ENCODE measurements around the gene TM7SF2. TPM values are rescaled to one million over a fixed set of nuclear protein-coding genes. Genes with fewer than 3 reads are reported as not detected.

TM7SF2 gene
- total and polyA plus RNA-seq, 2 donors (not counting 1 experiment from before 2014, with no cell fraction given), result 23.9 to 28.5 TPM

DNA sequence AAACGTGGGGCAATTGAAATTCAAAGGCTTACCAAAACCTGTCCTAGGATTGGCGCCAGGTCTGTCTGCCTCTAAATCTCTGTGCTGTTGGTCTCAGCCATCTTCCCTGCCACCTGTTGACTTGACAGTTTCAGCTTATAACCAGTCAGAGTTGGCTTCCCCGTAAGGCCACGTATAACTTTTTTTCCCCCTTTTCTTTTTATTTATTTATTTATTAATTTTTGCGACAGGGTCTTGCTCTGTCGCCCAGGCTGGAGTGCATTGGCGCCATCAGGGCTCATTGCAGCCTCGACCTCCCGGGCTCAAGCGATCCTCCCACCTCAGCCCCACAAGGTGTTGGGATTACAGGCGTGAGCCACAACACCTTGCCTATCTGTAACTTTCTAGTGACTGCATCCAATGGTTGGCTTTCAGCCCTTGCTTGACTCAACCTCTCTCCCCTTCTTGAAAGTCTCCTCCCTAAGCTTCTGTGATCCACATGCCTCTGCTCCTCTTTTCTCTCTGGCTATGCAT, 24.0 kb downstream of the TM7SF2 start:
- H3K27ac ChIP-seq (ENCODE audit: low read length in 2 of 2), result peak overlapping the region; percentile 98 to 99
- ChIA-PET POLR2A (interaction anchor here (0.6 to 8.8 kb wide), 8 partner anchors 16 to 363 kb away, joined by 3 to 160 read pairs (median 4); partner anchors contain the start of genes CAPN1, FAU, MALAT1 and MRPL49), CTCF (interaction anchor here (0.7 to 7.5 kb wide), 7 partner anchors 9 to 440 kb away, joined by 3 to 64 read pairs (median 17); partner anchors contain the start of genes CAPN1, EHBP1L1, FAU and MRPL49)
- H3K36me3 ChIP-seq (replicated peaks in 1 of 2; ENCODE audit: control extremely low read depth in 1 of 2, control insufficient read depth in 1 of 2, extremely low read depth in 1 of 2, insufficient read depth in 2 of 2, low read length in 1 of 2), result peaks cover 1 to 17% of the 10 kb centered on the region in 2 experiments
- H3K27me3 ChIP-seq (replicated peaks in 1 of 4; ENCODE audit: control extremely low read depth in 1 of 4, control insufficient read depth in 3 of 4, insufficient read depth in 4 of 4, low read length in 3 of 4), result no peaks in the 10 kb centered on the region
- peak overlapping the region; percentile 99 for H3K27ac Mint-ChIP-seq
- H3K4me2 ChIP-seq (replicated peaks; ENCODE audit: low read depth, low read length, poor library complexity, severe bottlenecking), result peak overlapping the region; percentile 89
- H3K4me1 ChIP-seq (ENCODE audit: control insufficient read depth in 2 of 2, insufficient read depth in 2 of 2, low read length in 2 of 2), result peaks cover 26 to 46% of the 10 kb centered on the region in 2 donors
- H3K4me3 ChIP-seq (ENCODE audit: control extremely low read depth in 1 of 5, extremely low read depth in 1 of 5, insufficient read depth in 1 of 5, low read depth in 2 of 5, low read length in 4 of 5), result peak overlapping the region; percentile 81 to 99 (median 96)
- peak overlapping the region; percentile 99 for H3K9ac ChIP-seq (ENCODE audit: low read length)
- 72% methylated on average over 8 of the region's 11 CpGs for WGBS (ENCODE audit: insufficient coverage)
- H3K4me3 Mint-ChIP-seq, result peak overlapping the region; percentile 97
- no peaks in the 10 kb centered on the region for H3K9me3 ChIP-seq (ENCODE audit: control extremely low read depth in 1 of 3, control insufficient read depth in 2 of 3, insufficient read depth in 1 of 3, low read length in 2 of 3)
- H2AFZ ChIP-seq (ENCODE audit: insufficient read depth, low read depth, low read length, poor library complexity, severe bottlenecking), result peak overlapping the region; percentile 71
- H3K9me3 Mint-ChIP-seq (ENCODE audit: insufficient read depth), result no peaks in the 10 kb centered on the region
- H3K27me3 Mint-ChIP-seq, result no peaks in the 10 kb centered on the region
- peaks cover 55% of the 10 kb centered on the region for H3K4me1 Mint-ChIP-seq
- no peak for DNase-seq
- ATAC-seq (ENCODE audit: low read depth), result no peak
- intact Hi-C loops (cut with micrococcal nuclease), result loop anchor here (5.0 kb wide), 1 partner anchor 333 kb away; the partner anchor contains the start of gene MAP4K2
- TF ChIP-seq EZH2 (IDR thresholded peaks at IDR 0.05; ENCODE audit: borderline replicate concordance, insufficient read depth, low read depth, low read length, poor library complexity, severe bottlenecking), result no peak
- TF ChIP-seq, protein P1, sequence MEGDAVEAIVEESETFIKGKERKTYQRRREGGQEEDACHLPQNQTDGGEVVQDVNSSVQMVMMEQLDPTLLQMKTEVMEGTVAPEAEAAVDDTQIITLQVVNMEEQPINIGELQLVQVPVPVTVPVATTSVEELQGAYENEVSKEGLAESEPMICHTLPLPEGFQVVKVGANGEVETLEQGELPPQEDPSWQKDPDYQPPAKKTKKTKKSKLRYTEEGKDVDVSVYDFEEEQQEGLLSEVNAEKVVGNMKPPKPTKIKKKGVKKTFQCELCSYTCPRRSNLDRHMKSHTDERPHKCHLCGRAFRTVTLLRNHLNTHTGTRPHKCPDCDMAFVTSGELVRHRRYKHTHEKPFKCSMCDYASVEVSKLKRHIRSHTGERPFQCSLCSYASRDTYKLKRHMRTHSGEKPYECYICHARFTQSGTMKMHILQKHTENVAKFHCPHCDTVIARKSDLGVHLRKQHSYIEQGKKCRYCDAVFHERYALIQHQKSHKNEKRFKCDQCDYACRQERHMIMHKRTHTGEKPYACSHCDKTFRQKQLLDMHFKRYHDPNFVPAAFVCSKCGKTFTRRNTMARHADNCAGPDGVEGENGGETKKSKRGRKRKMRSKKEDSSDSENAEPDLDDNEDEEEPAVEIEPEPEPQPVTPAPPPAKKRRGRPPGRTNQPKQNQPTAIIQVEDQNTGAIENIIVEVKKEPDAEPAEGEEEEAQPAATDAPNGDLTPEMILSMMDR (IDR thresholded peaks at IDR 0.05), result no peak
- H4K20me1 ChIP-seq (ENCODE audit: control insufficient read depth, insufficient read depth, low read length, poor library complexity, severe bottlenecking), result peaks cover 33% of the 10 kb centered on the region
- peaks cover 67% of the 10 kb centered on the region for H3K79me2 ChIP-seq (ENCODE audit: control insufficient read depth, insufficient read depth, low read length)
